Uterus (tissue), 4 donors: ENCODE results near the gene SLC9A7. TPM values are rescaled to one million over a fixed set of nuclear protein-coding genes. Genes with fewer than 3 reads are reported as not detected.

Experiments used
- DNase-seq, 2 donors: peaks; one replicate each; pipeline ENCODE4 v3.0.0-alpha.2; 2019 to 2020
- H3K27ac ChIP-seq, 2 donors: fragments of 200-600 bp; sonication (generic); 1 replicate in 1 of 2; 2 replicates in 1 of 2; pipeline ENCODE4 v1.5.1; 2016 to 2018
- H3K27me3 ChIP-seq, 2 donors: fragments of 200-600 bp; sonication (generic); one replicate each; pipeline ENCODE4 v1.5.1; 2018 to 2019; ENCODE audit warnings: control low read depth in 1 of 2
- H3K36me3 ChIP-seq, 2 donors: fragments of 200-600 bp; sonication (generic); one replicate each; pipeline ENCODE4 v1.5.1; 2019; ENCODE audit warnings: control low read depth in 1 of 2
- H3K4me1 ChIP-seq, 2 donors: fragments of 200-600 bp; sonication (generic); one replicate each; pipeline ENCODE4 v1.5.1; 2018 to 2019; ENCODE audit warnings: control low read depth in 1 of 2
- H3K4me3 ChIP-seq, 2 donors: fragments of 200-600 bp; sonication (generic); 1 replicate in 1 of 2; 2 replicates in 1 of 2; pipeline ENCODE4 v1.5.1; 2018 to 2019; ENCODE audit warnings: mild to moderate bottlenecking in 1 of 2
- H3K9me3 ChIP-seq, 2 donors: fragments of 200-600 bp; sonication (generic); one replicate each; pipeline ENCODE4 v1.5.1; 2019; ENCODE audit warnings: control low read depth in 1 of 2
- POLR2A ChIP-seq, 2 donors: fragments of 450-650 bp; IDR thresholded peaks; one replicate each; pipeline ENCODE4 v1.6.1; 2016; ENCODE audit warnings: antibody characterized with exemption in 2 of 2, mild to moderate bottlenecking in 1 of 2, moderate library complexity in 1 of 2
- intact Hi-C: fragments of 100-400 bp; cut with DNase I; formaldehyde crosslinking; loops from one replicate; pipeline ENCODE4 v1.15.1; 2023; ENCODE audit warnings: low total_unique reads
- small RNA-seq: library from RNA; depleted of rRNA; stranded (forward); fragments of <200 nt; gene quantifications from one replicate; pipeline ENCODE3, GENCODE V24; 2016
- total RNA-seq, 4 donors: library from RNA; depleted of rRNA in 3 of 4; stranded (reverse); fragments of >200 nt in 3 of 4; gene quantifications; one replicate each; pipeline versions ENCODE4 v1.1.0 to v1.2.4, GENCODE V29; 2014 to 2023
- TF ChIP-seq, protein P1 (sequence below), 4 experiments: fragments of 200-600 bp in 2 of 4; fragments of 450-650 bp in 2 of 4; sonication (generic) in 2 of 4; IDR thresholded peaks; one replicate each; pipeline ENCODE4 v1.5.1; 2016 to 2019; ENCODE audit warnings: antibody characterized with exemption in 4 of 4, mild to moderate bottlenecking in 2 of 4, moderate library complexity in 1 of 4
- donor health status: DM: yes; HTN: yes; CAD: no.

Gene SLC9A7
- total RNA-seq, 4 donors from 2014 or later = 0.51 to 6.4 (median 3.3) TPM

- no peaks in the 10 kb centered on the region for H3K9me3 ChIP-seq
- H3K36me3 ChIP-seq = no peaks in the 10 kb centered on the region
- no peak overlapping the region for H3K4me3 ChIP-seq
- TF ChIP-seq, protein P1, sequence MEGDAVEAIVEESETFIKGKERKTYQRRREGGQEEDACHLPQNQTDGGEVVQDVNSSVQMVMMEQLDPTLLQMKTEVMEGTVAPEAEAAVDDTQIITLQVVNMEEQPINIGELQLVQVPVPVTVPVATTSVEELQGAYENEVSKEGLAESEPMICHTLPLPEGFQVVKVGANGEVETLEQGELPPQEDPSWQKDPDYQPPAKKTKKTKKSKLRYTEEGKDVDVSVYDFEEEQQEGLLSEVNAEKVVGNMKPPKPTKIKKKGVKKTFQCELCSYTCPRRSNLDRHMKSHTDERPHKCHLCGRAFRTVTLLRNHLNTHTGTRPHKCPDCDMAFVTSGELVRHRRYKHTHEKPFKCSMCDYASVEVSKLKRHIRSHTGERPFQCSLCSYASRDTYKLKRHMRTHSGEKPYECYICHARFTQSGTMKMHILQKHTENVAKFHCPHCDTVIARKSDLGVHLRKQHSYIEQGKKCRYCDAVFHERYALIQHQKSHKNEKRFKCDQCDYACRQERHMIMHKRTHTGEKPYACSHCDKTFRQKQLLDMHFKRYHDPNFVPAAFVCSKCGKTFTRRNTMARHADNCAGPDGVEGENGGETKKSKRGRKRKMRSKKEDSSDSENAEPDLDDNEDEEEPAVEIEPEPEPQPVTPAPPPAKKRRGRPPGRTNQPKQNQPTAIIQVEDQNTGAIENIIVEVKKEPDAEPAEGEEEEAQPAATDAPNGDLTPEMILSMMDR (IDR thresholded peaks at IDR 0.05) = no peak
- TF ChIP-seq POLR2A (IDR thresholded peaks at IDR 0.05) = no peak
- no peak overlapping the region for H3K27ac ChIP-seq
- H3K4me1 ChIP-seq = no peaks in the 10 kb centered on the region
- no peak for DNase-seq
- intact Hi-C loops = no loop called here
- no peaks in the 10 kb centered on the region for H3K27me3 ChIP-seq
Observed at GRCh38 chrX:46549914-46550313, 209.0 kb downstream of the SLC9A7 start.

Small RNA genes lying within 50 kb of the gene (small RNA-seq; reads per million reads assigned to genes)
- not detected for gene RF00017

Other genes starting within 250 kb of the SLC9A7 start
- gene ZNF674, start 213.7 kb downstream of the SLC9A7 start, total RNA-seq = 1 to 10 TPM; 1.2 to 7.8 (median 5.3) TPM
- gene CHST7, start 185.4 kb downstream of the SLC9A7 start, total RNA-seq = 10 to 100 TPM in 2 of 4 donors, 1 to 10 TPM in 2; 7.2 to 32.0 (median 9.1) TPM
- gene RP2, start 77.9 kb upstream of the SLC9A7 start, total RNA-seq = 10 to 100 TPM in 1 of 4 donors, 1 to 10 TPM in 3; 1.0 to 33.0 (median 7.0) TPM
- gene JADE3, start 153.3 kb upstream of the SLC9A7 start, total RNA-seq = 10 to 100 TPM in 2 of 4 donors, 1 to 10 TPM in 2; 6.9 to 15.5 (median 10.2) TPM